HFF-Myc (cell line): ENCODE data around the gene ARHGAP31.

ENCODE experiments used
- DNase-seq: peaks from one replicate; pipeline ENCODE4 v3.0.0-alpha.2; 2011; ENCODE audit warnings: low read depth; ENCODE audit errors: extremely low read depth
- H3K4me3 ChIP-seq: replicated peaks from 2 replicates; pipeline ENCODE4 v1.5.1; 2011; ENCODE audit warnings: low read depth, mild to moderate bottlenecking, control low read depth, low read length
- TF ChIP-seq, protein P1 (sequence below): IDR thresholded peaks from 2 replicates; pipeline ENCODE4 v1.5.1; 2012; ENCODE audit warnings: mild to moderate bottlenecking, low read depth, low read length, control low read depth; ENCODE audit errors: missing control alignments

ARHGAP31 gene

GRCh38 chr3:119357190-119357589, 63.0 kb downstream of the ARHGAP31 start:
- no peak for DNase-seq
- TF ChIP-seq, protein P1, sequence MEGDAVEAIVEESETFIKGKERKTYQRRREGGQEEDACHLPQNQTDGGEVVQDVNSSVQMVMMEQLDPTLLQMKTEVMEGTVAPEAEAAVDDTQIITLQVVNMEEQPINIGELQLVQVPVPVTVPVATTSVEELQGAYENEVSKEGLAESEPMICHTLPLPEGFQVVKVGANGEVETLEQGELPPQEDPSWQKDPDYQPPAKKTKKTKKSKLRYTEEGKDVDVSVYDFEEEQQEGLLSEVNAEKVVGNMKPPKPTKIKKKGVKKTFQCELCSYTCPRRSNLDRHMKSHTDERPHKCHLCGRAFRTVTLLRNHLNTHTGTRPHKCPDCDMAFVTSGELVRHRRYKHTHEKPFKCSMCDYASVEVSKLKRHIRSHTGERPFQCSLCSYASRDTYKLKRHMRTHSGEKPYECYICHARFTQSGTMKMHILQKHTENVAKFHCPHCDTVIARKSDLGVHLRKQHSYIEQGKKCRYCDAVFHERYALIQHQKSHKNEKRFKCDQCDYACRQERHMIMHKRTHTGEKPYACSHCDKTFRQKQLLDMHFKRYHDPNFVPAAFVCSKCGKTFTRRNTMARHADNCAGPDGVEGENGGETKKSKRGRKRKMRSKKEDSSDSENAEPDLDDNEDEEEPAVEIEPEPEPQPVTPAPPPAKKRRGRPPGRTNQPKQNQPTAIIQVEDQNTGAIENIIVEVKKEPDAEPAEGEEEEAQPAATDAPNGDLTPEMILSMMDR: no peak
- no peak overlapping the region for H3K4me3 ChIP-seq

DNA sequence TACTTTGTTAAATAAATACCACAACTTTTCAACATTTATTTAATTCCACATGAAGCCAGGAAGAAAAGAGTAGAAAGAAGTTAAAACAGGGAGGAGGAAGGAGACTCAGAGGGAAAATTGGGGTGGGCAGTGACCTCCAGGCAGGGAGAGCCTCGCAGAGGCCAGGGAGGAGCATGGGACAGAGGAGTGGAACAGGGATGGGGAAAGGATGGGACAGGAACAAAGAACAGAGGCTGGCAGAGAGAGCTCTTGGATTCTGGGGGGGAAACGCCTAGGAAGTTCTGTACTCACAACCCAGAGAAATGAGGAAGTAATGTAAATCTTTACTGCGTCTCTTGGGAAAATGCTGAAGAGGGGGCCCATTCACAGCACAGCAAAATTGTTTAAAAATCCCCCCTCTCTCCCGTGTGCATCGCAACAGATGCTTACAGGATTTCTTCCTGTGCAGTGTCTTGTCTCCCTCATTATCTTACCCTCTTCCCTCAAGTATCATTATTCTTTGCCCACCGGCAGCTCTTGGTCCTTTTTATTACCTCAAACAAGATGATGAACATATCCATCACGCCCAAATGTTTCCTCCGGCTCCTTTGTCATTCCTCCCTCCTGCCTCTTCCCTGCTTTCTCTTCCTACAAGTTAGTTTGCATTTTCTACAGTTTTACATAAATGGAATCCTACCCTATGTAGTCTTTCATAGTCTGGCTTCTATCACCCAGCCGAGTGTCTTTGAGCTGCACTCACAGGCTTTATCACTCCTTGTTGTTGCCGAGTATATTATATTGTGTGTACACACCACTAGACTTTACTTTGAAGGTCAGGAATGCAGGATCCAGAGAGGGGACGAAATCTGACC, 65.5 kb downstream of the ARHGAP31 start:
- TF ChIP-seq, protein P1: no peak
- DNase-seq: no peak
- no peak overlapping the region for H3K4me3 ChIP-seq

DNA sequence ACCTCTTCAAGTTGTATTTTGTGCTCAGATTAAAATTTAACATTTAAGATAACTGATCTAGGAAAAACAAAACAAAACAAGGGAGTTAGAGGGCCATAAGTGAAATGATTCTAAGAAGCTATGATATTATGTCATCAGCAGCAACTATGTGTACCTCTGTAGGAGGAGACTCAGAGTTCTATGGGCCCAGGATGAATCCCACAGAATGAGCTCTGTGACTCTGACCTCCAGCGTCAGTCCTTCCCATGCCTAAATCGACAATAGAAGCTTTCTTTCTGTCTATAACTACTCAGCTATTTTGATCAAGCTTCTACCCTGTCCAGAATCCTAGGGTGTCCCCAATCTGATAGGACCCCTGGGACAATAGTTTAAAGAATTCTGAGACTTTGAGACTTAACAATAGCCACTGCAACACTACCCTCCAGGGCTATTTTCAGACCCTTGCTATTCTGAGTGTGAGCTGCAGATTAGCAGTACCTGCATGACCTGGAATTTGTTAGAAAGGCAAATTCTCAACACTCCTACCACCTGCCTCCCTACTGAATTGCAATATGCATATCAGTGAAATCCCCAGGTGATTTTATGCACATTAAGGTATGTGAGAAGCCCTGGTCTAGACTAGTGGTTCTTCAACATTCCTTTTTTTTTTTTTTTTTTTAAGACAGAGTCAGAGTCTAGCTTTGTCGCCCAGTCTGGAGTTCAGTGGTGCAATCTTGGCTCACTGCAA, 66.7 kb downstream of the ARHGAP31 start:
- DNase-seq: no peak
- TF ChIP-seq, protein P1: no peak
- no peak overlapping the region for H3K4me3 ChIP-seq

DNA sequence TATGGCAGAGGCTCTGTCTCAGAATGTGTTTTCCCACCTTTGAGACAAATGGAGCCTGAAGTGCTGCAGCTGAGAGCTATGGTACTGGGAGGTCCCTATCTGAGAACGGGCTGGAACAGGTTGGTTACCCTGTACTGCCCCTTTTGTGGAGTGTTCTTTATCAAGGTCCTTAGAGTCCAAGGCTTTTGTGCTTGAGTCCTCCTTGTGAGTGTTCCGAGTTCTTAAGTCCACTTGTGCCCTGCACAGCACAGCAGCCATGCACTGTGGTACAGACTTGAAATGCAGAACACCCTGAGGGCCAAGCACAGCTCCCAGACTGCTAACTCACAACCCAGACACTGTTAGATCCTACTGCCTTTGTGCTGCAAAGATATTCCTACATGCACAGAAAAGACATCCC, 67.8 kb downstream of the ARHGAP31 start:
- TF ChIP-seq, protein P1: no peak
- DNase-seq: no peak
- H3K4me3 ChIP-seq: no peak overlapping the region

- no peak overlapping the region for H3K4me3 ChIP-seq
- TF ChIP-seq, protein P1: no peak
- no peak for DNase-seq
Observed at GRCh38 chr3:119362940-119363725, 69.0 kb downstream of the ARHGAP31 start.

DNA sequence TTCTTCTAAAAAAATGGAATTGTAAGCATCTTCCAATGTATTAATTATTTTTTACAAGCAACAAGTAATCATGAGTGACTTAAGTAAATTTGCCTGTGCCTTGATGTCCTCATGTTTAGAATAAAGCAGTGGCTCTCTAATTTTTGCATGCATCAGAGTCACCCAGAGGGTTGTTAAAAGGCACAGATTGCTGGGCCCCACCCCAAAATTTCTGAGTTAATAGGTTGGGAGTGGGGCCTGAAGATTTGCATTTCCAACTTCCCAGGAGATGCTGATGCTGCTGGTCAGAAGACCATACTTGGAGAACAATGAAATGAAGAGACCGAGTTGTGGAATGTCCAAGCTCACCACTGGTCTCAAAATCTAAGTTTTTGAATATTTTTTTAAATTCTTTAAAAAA, 70.2 kb downstream of the ARHGAP31 start:
- TF ChIP-seq, protein P1: no peak
- no peak overlapping the region for H3K4me3 ChIP-seq
- no peak for DNase-seq
